GM12891 (cell line): Measurements from ENCODE around the gene EIF2B4.

Experiments used
- POLR2A ChIP-seq: IDR thresholded peaks from 2 replicates; pipeline ENCODE4 v1.6.1; 2011; ENCODE audit warnings: low read depth, low read length, control low read depth
- POLR2AphosphoS5 ChIP-seq: IDR thresholded peaks from 2 replicates; pipeline ENCODE4 v1.6.1; 2011; ENCODE audit warnings: low read depth, low read length, control low read depth

GRCh38 chr2:27407798-27408491 is 37.8 kb upstream of the EIF2B4 start:
- no peak for TF ChIP-seq POLR2AphosphoS5
- no peak for TF ChIP-seq POLR2A
